D721Med (cell line): Measurements from ENCODE around the gene C10orf90.

Source experiments
- DNase-seq: peaks from one replicate; pipeline ENCODE4 v3.0.0; 2011; ENCODE audit warnings: low spot score; ENCODE audit not compliant: insufficient read length
- FAIRE-seq: peaks from 2 replicates; lab custom pipeline; 2011; peaks lifted over from hg19 to GRCh38; lab: Jason Lieb, UNC
- TF ChIP-seq, protein P1 (sequence below): IDR thresholded peaks from 2 replicates; pipeline ENCODE4 v1.5.1; 2012; ENCODE audit warnings: mild to moderate bottlenecking, control low read depth; ENCODE audit not compliant: insufficient read depth; ENCODE audit errors: missing control alignments

C10orf90 gene

GRCh38 chr10:126536148-126536547 is 134.3 kb downstream of the C10orf90 start:
- no peak for FAIRE-seq
- no peak for DNase-seq
- TF ChIP-seq, protein P1, sequence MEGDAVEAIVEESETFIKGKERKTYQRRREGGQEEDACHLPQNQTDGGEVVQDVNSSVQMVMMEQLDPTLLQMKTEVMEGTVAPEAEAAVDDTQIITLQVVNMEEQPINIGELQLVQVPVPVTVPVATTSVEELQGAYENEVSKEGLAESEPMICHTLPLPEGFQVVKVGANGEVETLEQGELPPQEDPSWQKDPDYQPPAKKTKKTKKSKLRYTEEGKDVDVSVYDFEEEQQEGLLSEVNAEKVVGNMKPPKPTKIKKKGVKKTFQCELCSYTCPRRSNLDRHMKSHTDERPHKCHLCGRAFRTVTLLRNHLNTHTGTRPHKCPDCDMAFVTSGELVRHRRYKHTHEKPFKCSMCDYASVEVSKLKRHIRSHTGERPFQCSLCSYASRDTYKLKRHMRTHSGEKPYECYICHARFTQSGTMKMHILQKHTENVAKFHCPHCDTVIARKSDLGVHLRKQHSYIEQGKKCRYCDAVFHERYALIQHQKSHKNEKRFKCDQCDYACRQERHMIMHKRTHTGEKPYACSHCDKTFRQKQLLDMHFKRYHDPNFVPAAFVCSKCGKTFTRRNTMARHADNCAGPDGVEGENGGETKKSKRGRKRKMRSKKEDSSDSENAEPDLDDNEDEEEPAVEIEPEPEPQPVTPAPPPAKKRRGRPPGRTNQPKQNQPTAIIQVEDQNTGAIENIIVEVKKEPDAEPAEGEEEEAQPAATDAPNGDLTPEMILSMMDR: no peak

- TF ChIP-seq, protein P1: no peak
- no peak for FAIRE-seq
- DNase-seq: no peak
These were observed 136.8 kb downstream of the C10orf90 start for GRCh38 chr10:126533644-126534043.

GRCh38 chr10:126528315-126528835 is 142.1 kb downstream of the C10orf90 start:
- TF ChIP-seq, protein P1: no peak
- FAIRE-seq: no peak
- no peak for DNase-seq

GRCh38 chr10:126527645-126528314 is 142.7 kb downstream of the C10orf90 start:
- TF ChIP-seq, protein P1: no peak
- FAIRE-seq (no peak), DNase-seq (no peak)

DNA sequence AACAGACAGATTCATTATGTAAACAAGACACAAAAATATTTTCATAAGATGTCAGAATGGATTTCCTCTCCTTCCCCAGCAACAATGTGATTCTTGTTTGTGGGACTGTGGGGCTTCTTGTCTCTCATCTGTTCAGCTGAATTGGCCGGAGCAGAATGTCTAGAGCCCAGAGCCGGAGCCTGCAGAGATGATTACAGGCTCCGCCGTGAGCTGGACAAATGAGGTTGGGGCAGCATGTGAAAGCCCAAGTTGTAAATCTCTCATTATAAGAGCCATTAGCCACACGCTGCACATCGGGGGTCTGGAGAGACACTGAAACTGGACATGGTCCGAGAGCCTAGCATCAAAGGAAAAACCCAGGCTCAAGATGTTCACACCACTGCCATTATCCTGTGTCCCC is 145.2 kb downstream of the C10orf90 start:
- TF ChIP-seq, protein P1: no peak
- FAIRE-seq (no peak), DNase-seq (no peak)

GRCh38 chr10:126524526-126524925 is 146.0 kb downstream of the C10orf90 start:
- TF ChIP-seq, protein P1: no peak
- no peak for DNase-seq
- no peak for FAIRE-seq

DNA sequence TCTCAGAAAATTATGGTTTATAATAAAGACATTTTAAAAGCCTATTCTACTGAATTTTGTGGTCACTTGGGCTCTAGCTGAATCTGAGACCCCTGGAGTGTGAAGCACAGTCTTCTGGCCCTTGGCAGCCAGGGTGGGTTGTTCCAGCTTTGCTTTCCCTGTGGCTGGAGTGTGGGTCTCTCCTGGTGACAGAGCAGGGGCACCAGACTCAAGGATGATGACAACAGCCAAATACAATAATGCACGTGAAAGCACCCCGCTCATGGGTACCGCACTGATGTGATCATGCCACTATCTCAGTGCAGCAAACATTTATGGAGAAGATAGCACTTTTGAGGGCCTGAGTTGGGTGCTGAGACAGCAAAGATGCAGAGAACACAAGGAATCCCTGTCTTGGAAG is 147.4 kb downstream of the C10orf90 start:
- TF ChIP-seq, protein P1: no peak
- FAIRE-seq (no peak), DNase-seq (no peak)
